Omental fat pad (tissue), 4 donors: ENCODE measurements around the gene ADAMTS13. TPM values are rescaled to one million over a fixed set of nuclear protein-coding genes. Genes with fewer than 3 reads are reported as not detected.

ENCODE experiments used
- ATAC-seq: fragments of 150-250 bp; one replicate; pipeline ENCODE4 v1.9.1; 2016; ENCODE audit warnings: mild to moderate bottlenecking, moderate library complexity; ENCODE audit not compliant: low FRiP score
- DNase-seq: peaks from one replicate; pipeline ENCODE4 v3.0.0-alpha.2; 2019; ENCODE audit warnings: low spot score
- total RNA-seq, 4 donors: library from RNA; depleted of rRNA; stranded (reverse); fragments of >200 nt; gene quantifications; one replicate each; pipeline ENCODE4 v1.1.0, GENCODE V29; 2016
- TF ChIP-seq, protein P1 (sequence below), 3 donors: fragments of 450-650 bp; IDR thresholded peaks; one replicate each; pipeline ENCODE4 v1.5.1; 2016 to 2017; ENCODE audit warnings: antibody characterized with exemption in 3 of 3, mild to moderate bottlenecking in 3 of 3, moderate library complexity in 2 of 3

ADAMTS13 gene
- total RNA-seq, 4 donors from 2014 or later = 1.1 to 3.0 (median 1.2) TPM

DNA sequence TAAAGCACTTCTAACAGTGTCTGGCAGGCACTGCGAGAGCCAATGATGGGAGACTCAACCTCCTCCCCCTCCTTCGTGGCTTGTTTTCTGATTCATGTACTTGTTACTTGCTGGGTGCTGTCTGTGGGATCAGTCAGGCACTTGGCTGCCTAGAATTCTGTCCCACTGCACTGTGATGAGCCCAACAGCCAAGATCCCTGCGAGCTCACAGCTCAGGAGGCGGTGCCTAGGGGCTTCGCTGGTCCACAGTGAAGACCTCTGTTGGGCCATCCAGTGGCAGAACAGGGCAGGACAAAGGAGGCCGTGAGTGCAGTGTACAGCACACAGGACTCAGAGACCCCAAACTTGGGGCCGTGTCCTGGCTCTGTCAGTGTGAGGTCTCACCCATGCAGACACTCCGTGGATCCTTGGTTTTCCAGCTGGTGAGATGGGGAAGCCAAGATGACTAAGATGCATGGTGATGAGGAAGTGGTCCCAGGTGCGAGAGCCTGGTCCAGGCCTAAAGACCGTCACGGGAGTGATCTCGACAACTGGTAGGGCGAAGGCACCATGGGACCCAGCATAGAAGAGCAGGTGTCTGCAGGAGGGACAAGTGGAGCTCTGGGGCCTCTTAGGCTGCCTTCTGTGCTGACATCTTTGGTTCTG, 83.1 kb downstream of the ADAMTS13 start:
- ATAC-seq (no peak), DNase-seq (no peak)
- TF ChIP-seq, protein P1, sequence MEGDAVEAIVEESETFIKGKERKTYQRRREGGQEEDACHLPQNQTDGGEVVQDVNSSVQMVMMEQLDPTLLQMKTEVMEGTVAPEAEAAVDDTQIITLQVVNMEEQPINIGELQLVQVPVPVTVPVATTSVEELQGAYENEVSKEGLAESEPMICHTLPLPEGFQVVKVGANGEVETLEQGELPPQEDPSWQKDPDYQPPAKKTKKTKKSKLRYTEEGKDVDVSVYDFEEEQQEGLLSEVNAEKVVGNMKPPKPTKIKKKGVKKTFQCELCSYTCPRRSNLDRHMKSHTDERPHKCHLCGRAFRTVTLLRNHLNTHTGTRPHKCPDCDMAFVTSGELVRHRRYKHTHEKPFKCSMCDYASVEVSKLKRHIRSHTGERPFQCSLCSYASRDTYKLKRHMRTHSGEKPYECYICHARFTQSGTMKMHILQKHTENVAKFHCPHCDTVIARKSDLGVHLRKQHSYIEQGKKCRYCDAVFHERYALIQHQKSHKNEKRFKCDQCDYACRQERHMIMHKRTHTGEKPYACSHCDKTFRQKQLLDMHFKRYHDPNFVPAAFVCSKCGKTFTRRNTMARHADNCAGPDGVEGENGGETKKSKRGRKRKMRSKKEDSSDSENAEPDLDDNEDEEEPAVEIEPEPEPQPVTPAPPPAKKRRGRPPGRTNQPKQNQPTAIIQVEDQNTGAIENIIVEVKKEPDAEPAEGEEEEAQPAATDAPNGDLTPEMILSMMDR (IDR thresholded peaks at IDR 0.05) = no peak

DNA sequence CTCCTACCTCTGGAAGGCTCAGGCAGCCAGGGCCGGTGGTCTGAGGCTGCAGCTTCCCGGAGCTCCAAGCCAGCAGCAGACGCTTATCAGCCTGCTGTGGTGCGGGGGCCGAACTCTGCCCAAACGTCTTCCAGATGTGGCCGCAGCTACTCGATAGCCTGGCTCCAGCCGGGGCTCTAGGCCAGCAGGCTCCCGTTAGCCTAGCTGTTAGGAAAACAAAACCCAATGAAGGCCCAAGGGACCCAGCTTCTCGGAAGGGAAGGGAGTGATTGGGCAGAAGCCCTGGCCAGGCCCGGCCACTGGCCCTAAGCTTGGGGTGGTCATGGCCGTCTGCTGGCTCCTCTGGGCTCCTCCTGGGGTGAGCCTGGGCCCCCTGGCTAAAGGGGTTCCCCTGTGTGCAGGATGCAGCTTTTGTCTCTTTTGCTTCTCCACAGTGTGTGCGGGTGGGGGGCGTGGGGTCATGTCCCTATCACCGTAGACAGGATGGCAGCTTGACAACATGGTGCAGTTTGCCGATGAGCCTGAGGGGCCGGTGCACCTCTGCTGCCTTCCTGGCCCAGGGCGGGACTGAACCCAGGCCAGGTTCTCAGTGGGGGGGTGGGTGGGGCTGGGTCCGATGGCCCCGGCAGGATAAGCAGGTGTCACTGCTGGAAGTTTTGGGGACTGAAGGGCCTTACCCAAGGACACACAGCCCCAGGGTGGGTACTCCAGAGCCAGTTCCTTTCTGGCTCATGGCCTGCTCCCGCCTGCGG, 83.9 kb downstream of the ADAMTS13 start:
- ATAC-seq = no peak
- TF ChIP-seq, protein P1 (IDR thresholded peaks at IDR 0.05) = no peak
- no peak for DNase-seq

DNA sequence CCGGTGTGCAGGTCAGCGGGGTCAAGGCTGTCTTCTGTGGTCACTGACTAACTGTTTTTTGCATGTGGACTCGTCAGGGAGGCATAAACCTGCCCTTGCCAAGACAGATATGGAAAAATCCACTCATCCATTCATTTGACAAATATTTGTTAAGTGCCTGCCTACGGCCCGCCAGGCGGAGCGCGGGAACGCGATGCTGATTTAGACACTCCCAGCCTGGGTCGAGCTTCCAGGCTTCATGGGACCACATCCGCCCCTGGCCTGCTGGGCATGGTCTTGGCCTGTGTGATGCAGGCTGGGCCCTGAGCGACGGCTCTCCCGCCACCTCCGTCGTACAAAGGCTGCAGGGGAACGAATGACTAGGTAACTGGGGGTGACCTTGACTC, 84.5 kb downstream of the ADAMTS13 start:
- peak; percentile 68 for ATAC-seq
- TF ChIP-seq, protein P1 (IDR thresholded peaks at IDR 0.05) = no peak
- no peak for DNase-seq

DNA sequence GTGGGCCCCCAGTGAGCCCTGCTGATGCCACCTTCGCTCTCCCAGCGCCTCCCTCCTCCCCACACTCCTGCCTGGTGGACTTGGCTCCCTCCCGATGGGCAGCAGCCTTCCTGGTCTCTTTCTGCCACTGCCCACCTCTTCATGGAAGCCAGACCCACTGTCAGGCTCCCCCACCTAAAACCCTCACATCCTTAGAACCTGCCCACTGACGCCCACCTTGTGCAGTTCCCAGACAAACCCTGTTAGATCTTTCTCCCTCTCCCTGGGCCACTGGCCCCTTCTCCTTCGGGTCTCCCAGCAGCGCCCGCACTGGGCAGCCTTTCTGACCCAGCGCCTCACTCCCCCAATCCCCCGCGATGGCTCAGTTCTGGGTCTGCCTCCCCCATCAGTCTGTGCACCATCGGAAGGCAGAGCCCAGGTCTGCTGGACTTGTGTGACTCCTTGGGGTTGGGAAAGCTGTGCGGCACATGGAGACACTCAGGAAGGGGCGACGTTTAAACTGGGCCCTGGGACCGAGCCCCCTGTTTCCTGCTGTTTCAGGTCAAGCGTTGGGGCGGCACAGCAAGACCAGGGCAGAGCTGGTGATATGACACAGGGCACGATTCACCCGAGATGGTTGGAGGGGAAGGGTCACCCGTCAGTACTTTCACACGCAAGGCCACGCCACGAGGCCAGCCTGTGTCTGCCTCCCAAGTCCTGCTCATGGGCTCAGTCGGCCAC, 85.2 kb downstream of the ADAMTS13 start:
- DNase-seq (no peak), ATAC-seq (no peak)
- TF ChIP-seq, protein P1 (IDR thresholded peaks at IDR 0.05) = no peak

DNA sequence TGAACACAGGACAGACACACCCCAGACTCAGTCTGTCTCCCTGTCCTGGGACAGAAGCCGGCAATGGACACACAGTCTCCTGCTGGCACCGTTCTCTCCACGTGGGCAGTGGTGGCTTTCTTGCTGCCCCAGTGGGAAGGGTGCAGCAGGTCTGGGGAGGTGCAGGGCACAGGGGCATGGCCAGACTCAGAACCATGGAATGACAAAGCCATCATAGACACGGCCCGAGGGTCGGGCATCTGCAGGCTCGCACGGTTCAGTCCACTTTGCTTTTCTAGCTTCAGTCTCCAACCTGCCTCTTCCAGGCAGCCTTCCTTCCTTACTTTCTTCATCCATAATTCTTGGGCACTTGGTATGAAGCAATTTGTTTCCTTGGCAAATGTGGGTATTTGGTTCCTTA, 85.9 kb downstream of the ADAMTS13 start:
- DNase-seq (no peak), ATAC-seq (no peak)
- TF ChIP-seq, protein P1 (IDR thresholded peaks at IDR 0.05) = no peak

Other genes starting within 250 kb of the ADAMTS13 start
- gene OBP2B, start 213.1 kb upstream of the ADAMTS13 start, total RNA-seq = not detected
- gene ABO, start 147.2 kb upstream of the ADAMTS13 start, total RNA-seq = 1 to 10 TPM; 1.8 to 7.3 (median 4.0) TPM
- 10 to 100 TPM; 10.5 to 47.8 (median 14.5) TPM for gene SURF6, start 86.2 kb upstream of the ADAMTS13 start, total RNA-seq
- gene MED22, start 74.2 kb upstream of the ADAMTS13 start, total RNA-seq = 10 to 100 TPM; 20.0 to 29.1 (median 24.5) TPM
- gene RPL7A, start 74.1 kb upstream of the ADAMTS13 start, total RNA-seq = 1,000 to 10,000 TPM; 1,813 to 2,244 (median 1,961) TPM
- gene SURF1, start 65.9 kb upstream of the ADAMTS13 start, total RNA-seq = 10 to 100 TPM; 30.3 to 47.1 (median 41.1) TPM
- gene SURF2, start 65.8 kb upstream of the ADAMTS13 start, total RNA-seq = 10 to 100 TPM in 3 of 4 donors, 1 to 10 TPM in 1; 8.4 to 25.5 (median 13.4) TPM
- 100 to 1,000 TPM; 141 to 266 (median 230) TPM for gene SURF4, start 46.3 kb upstream of the ADAMTS13 start, total RNA-seq
- gene STKLD1, start 46.0 kb upstream of the ADAMTS13 start, total RNA-seq = not detected
- 10 to 100 TPM; 11.5 to 18.1 (median 15.4) TPM for gene REXO4, start 4.4 kb upstream of the ADAMTS13 start, total RNA-seq
- gene CACFD1, start 37.6 kb downstream of the ADAMTS13 start, total RNA-seq = 1 to 10 TPM; 2.7 to 6.9 (median 4.8) TPM
- 1 to 10 TPM; 2.1 to 4.9 (median 4.1) TPM for gene SLC2A6, start 56.7 kb downstream of the ADAMTS13 start, total RNA-seq
- not detected for gene MYMK, start 102.6 kb downstream of the ADAMTS13 start, total RNA-seq
- gene ADAMTSL2, start 112.3 kb downstream of the ADAMTS13 start, total RNA-seq = 1 to 10 TPM in 3 of 4 donors, under 1 TPM in 1; 0.63 to 4.7 (median 1.4) TPM
- not detected for gene FAM163B, start 187.0 kb downstream of the ADAMTS13 start, total RNA-seq
- under 1 TPM in 1 of 4 donors, not detected in 3; 0.19 TPM for gene DBH, start 214.0 kb downstream of the ADAMTS13 start, total RNA-seq